Fibroblast of peridontal ligament (primary cell): Measurements from ENCODE around the gene IDH1.
"Not testable (repeated sequence)": the region's sequence is repeated elsewhere in the genome, so short reads cannot be mapped to it uniquely, and the experiment has no call there.

Source experiments
- DNase-seq: peaks from one replicate; pipeline ENCODE4 v3.0.0-alpha.2; 2010; ENCODE audit errors: extremely low read depth

Gene IDH1

GRCh38 chr2:208256849-208257813 lies 2.3 kb upstream of the IDH1 start:
- DNase-seq = not testable (repeated sequence)

DNA sequence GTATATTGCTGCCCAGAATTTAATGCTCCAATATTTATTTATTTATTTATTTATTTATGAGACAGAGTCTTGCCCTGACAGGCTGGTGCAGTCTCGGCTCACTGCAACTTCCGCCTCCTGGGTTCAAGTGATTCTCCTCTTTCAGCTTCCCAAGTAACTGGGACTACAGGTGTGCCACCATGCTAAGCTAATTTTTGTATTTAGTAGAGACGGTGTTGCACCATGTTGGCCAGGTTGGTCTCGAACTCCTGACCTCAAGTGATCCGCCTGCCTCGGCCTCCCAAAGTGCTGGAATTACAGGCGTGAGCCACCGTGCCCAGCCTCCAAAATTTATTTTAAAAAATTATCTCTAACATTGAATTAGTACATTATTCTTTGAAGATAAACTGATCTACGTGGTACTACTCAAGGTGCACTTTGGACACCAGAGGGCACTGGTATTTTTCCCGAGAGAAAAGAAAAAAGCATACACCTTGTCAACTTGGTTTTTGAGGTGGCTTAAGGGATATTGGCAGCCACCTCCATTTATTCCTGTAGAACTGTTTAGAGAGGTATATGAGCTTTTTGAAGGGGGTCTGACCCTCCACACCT lies 1.4 kb upstream of the IDH1 start:
- no peak for DNase-seq

- DNase-seq = no peak
These were observed 761 bp upstream of the IDH1 start for GRCh38 chr2:208255557-208256106.

GRCh38 chr2:208254118-208254870 lies 577 bp downstream of the IDH1 start:
- DNase-seq = peak; percentile 70

- peak; percentile 14 for DNase-seq
These were observed 1.2 kb downstream of the IDH1 start for GRCh38 chr2:208253600-208254117.

DNA sequence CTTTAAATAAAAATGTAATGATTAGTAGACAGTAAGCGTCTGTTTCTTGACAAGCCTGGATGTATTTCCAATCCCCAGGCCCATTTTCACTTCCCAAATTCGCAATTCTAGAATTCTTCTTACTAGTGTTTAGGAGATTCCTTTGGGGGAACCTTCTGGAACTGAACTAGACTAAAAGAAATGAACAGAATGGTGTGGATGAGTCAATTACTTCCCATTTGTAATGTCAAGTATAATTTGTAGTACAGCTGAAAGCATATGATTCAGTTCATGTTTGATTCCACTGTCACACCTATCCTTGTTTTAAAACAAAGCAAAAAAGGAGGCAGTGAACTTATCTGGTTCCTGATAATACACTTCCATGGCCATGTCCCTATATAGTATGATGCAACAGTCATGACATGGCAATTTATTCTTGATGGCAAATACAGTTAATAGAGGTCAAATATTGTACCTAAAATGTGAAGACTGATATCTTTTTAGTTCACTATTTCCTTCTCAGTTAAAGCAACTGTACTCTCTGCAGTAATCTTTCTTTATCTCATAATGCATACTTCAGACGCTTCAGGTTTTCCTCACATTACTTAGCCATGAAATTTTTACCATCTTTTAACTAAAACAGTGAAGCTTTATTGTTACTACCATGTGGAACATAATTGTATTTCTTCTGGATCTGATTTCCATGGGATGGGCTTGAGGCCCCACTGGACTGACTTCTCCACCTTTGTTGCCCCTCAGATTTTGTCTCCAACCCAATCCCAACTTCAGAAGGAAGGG lies 2.0 kb downstream of the IDH1 start:
- DNase-seq = no peak

DNA sequence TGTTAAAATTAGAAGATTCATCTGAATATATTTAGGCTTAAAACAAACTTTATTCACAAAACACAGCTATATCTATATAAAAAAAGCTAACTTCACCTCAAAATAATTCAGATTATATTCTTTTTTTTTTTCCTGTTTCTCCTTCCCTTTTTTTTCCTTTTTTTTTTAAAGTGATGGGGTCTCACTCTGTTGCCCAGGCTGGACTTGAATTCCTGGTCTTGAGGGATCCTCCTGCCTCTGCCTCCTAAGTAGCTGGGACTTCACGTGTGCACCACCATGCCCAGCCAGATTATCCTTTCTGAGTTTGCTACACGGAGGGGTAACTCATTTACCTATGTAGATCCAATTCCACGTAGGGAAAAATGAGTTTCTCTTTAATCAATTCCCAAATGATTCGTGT lies 3.8 kb downstream of the IDH1 start:
- no peak for DNase-seq

- DNase-seq = peak; percentile 50
These were observed 4.5 kb downstream of the IDH1 start for GRCh38 chr2:208250388-208250787.

DNA sequence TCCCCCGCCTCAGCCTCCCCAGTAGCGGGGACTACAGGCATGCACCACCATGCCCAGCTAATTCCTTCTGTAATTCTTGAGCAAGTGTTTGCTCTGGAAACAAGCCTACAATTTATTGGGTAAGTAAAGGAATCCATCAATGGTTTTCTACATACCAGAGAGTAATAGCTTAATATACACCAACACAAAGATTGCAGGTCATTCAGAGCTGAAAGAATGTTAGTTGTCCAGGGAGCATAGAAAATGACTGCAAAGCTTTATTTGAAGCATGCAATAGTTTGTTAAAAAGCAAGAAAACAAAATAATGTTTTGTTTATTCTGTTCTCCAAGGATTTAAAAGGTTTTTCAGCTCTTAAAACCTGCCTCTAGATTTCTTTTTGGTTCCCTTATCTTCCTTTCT lies 5.6 kb downstream of the IDH1 start:
- DNase-seq = no peak

GRCh38 chr2:208248601-208249000 lies 6.3 kb downstream of the IDH1 start:
- DNase-seq = no peak

DNA sequence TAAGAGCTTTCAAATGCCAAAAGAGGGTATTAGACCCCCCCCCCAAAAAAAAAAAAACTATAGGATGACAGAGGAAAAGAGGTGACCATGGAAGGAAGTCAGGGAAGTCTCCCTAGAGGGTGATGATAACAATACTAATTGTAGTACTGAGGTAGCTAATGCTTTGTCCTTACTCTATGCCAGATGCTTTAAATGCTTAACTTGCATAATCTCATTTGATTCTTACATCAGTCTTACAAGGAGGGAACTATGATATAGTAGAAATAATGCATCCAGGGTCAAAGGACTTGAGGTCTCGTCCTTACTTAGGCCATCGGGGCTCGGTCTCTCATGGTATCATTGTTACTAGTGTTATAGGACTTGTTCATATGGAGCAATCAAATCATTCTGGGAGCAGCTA lies 9.1 kb downstream of the IDH1 start:
- no peak for DNase-seq

GRCh38 chr2:208244422-208244821 lies 10.4 kb downstream of the IDH1 start:
- DNase-seq = no peak

DNA sequence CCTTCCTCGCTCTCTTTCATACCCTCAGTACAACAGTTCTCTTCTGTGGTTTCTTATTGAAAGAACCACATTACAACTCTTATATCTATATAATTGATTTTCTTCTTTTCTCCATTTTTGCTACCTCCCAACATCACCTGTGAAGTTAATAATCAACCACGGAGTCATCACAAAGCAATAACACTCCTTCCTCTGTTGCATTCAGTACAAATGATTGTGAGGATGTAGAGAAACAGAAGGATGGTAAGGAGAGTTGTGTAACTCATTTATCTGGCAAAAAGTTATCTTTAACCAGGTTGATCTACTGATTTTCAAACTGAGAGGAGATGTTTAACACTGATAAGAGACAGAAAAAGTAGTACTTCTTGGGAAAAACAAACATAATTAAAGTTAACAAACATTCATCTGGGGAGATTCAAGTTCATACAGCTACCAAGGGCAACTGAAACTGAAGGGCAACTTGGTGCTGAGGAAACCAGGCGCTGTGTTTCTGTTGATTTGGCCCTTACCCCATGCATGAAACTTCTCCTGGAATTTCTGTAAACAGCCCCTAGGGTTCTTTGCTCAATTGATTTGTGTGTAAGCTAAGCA lies 14.2 kb downstream of the IDH1 start:
- DNase-seq = no peak

DNA sequence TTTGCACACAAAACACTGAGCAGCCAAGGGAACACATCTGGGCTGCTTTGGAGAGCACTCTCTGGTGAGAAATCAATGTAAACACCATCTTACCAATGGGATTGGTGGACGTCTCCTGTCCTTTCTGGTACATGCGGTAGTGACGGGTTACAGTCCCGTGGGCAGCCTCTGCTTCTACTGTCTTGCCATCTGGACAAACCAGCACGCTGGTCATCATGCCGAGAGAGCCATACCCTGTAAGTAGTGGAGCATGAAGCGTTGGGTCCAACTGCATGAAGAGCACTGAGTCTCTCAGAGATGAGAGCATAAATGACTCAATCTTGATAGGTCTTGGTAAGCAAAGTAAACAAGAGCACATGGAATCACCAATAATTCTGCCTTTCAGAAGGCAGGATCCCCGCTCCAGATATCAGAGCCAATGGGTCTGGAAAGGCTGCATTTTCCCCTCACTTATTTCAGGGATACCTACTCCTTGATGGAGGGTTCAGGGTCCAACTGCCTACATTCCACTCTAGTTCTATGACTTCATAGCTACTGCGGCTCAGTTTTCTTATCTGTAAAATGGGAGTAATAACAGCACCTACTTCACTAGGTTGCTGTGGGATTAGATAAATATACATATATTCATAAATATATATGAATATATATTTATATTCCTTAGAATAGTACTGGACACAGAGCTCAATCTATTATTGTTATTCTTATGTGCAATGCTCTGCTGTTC lies 14.9 kb downstream of the IDH1 start:
- DNase-seq = no peak

- DNase-seq = no peak
These were observed 19.0 kb downstream of the IDH1 start for GRCh38 chr2:208235860-208236259.

- no peak for DNase-seq
These were observed 20.1 kb downstream of the IDH1 start for GRCh38 chr2:208234786-208235185.

DNA sequence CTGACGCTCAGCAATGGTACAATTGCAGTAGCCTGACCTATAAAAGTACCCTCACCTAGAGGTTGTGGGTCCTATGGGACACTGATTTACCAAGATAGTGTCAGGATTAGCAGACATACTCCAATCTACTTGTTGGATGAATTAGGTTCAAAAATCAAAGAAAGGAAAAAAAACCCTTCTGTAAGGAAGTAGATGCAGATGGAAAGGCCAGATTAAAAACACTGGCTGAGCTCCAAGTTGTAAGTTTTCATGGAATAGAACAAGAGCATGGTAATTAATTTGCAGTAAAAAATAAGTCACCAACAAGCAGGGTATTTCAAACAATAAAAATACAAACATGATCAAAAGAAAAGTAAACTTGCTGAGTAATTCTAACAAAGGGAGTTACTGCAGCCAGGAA lies 26.4 kb downstream of the IDH1 start:
- no peak for DNase-seq

DNA sequence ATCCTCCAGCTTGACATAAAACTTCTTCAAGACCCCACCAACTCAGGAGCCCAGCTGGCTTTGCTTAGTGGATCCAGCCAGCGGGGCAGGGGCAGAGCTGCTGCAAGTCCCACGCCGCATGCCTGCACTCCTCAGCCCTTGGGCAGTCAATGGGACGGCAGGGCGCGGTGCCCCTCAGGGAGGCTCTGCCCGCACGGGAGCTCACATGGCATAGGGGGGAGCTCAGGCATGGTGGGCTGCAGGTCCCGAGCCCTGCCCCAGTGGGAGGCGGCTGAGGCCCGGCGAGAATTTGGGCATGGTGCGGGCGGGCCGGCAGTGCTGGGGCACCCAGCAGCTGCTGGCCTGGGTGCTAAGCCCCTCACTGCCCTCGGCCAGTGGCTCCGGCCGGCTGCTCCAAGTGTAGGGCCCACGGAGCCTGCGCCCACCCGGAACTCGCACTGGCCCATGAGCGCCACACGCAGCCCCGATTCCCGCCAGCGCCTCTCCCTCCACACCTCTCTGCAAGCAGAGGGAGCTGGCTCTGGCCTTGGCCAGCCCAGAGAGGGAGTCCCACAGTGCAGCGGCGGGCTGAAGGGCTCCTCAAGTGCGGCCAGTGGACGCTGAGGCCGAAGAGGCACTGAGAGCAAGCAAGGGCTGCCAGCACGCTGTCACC lies 27.2 kb downstream of the IDH1 start:
- no peak for DNase-seq

DNA sequence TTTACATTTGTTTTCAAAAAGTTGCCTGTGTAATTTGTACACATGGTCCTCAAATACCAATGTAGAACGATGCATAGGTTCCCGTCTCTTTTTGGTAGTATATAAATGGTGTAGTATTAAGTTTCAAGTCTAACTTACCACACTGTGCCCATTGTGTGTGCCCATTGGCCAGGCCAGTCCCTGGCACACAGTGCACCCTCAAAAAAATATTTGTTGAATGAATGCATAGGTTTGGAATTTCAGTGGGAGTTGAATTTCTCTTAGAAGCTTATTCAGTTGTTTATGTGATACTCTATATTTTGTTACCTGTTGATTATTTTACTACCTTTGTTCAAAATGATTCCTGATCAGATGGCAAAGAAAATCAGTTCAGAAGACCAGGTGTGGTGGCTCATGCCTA lies 30.1 kb downstream of the IDH1 start:
- no peak for DNase-seq

DNA sequence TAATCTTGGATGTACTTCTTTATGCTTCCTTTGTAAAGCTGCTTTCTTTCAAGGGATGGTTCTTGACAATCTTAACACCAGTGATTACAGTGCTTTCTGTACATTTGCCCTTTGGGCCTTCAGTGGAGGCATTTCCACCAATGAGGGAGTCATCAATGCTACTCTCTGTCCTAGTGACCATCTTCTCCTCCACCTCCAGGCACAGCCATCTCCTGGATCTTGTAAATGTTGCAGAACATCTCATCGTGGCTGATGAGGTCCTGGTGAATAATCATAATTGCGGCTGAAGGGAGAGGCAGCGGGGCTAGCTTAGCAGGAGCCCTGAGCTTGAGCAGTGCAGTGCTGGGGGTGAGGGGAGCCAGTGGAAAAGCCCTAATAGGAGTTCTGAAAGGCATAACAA lies 32.5 kb downstream of the IDH1 start:
- peak; percentile 26 for DNase-seq
